HEK293 (cell line): ENCODE results near the gene SEC24A.

ENCODE experiments used
- SP2 ChIP-seq: fragments of 450-650 bp; formaldehyde crosslinking; IDR thresholded peaks from 2 replicates; pipeline ENCODE4 v1.5.1; 2016; ENCODE audit warnings: missing biosample characterization, missing genetic modification characterization
- TCF7L2 ChIP-seq: IDR thresholded peaks from 2 replicates; pipeline ENCODE4 v1.6.1; 2011; ENCODE audit warnings: low read depth, mild to moderate bottlenecking, inconsistent platforms, low read length, moderate library complexity, borderline replicate concordance
- ZNF239 ChIP-seq: fragments of 450-650 bp; formaldehyde crosslinking; IDR thresholded peaks from 2 replicates; pipeline ENCODE4 v1.5.1; 2016; ENCODE audit warnings: missing biosample characterization, missing genetic modification characterization
- ZNF544 ChIP-seq: fragments of 450-650 bp; formaldehyde crosslinking; IDR thresholded peaks from 2 replicates; pipeline ENCODE4 v1.5.0; 2017; ENCODE audit warnings: missing biosample characterization, missing genetic modification characterization
- ZNF670 ChIP-seq: fragments of 450-650 bp; formaldehyde crosslinking; IDR thresholded peaks from 2 replicates; pipeline ENCODE4 v1.5.1; 2016; ENCODE audit warnings: missing biosample characterization, missing genetic modification characterization, low read depth
- TF ChIP-seq, protein P1 (sequence below): fragments of 450-650 bp; formaldehyde crosslinking; IDR thresholded peaks from 2 replicates; pipeline ENCODE4 v1.5.1; 2016; ENCODE audit warnings: missing biosample characterization, missing genetic modification characterization
- TF ChIP-seq, protein P2 (sequence below): fragments of 450-650 bp; formaldehyde crosslinking; IDR thresholded peaks from 2 replicates; pipeline ENCODE4 v1.5.1; 2016; ENCODE audit warnings: missing biosample characterization, missing genetic modification characterization

DNA sequence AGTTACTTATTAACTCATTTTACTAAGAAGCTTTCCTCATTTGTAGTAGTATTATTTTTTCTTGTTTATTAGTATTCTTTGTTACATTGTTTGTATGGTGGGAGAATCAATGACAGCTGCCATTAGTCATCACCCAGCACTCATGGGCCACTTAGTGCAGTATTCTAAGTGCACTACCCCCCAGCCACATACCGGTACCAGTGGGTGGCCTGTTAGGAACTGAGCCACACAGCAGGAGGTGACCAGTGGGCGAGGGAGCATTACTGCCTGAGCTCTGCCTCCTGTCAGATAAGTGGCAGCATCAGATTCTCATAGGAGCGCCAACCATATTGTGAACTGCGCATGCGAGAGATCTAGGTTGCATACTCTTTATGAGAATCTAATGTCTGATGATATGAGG lies 65.5 kb downstream of the SEC24A start:
- TF ChIP-seq SP2 (tag by site-specific recombination) (no peak), ZNF670 (tag by site-specific recombination) (no peak), ZNF544 (tag by site-specific recombination) (no peak), ZNF239 (tag by site-specific recombination) (no peak), TCF7L2 (no peak)
- TF ChIP-seq, protein P1, sequence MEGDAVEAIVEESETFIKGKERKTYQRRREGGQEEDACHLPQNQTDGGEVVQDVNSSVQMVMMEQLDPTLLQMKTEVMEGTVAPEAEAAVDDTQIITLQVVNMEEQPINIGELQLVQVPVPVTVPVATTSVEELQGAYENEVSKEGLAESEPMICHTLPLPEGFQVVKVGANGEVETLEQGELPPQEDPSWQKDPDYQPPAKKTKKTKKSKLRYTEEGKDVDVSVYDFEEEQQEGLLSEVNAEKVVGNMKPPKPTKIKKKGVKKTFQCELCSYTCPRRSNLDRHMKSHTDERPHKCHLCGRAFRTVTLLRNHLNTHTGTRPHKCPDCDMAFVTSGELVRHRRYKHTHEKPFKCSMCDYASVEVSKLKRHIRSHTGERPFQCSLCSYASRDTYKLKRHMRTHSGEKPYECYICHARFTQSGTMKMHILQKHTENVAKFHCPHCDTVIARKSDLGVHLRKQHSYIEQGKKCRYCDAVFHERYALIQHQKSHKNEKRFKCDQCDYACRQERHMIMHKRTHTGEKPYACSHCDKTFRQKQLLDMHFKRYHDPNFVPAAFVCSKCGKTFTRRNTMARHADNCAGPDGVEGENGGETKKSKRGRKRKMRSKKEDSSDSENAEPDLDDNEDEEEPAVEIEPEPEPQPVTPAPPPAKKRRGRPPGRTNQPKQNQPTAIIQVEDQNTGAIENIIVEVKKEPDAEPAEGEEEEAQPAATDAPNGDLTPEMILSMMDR (tag by site-specific recombination), result no peak
- TF ChIP-seq, protein P2, sequence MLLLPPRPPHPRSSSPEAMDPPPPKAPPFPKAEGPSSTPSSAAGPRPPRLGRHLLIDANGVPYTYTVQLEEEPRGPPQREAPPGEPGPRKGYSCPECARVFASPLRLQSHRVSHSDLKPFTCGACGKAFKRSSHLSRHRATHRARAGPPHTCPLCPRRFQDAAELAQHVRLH (tag by site-specific recombination), result no peak
